ENCODE results near the gene ALDH3B2.

DNA sequence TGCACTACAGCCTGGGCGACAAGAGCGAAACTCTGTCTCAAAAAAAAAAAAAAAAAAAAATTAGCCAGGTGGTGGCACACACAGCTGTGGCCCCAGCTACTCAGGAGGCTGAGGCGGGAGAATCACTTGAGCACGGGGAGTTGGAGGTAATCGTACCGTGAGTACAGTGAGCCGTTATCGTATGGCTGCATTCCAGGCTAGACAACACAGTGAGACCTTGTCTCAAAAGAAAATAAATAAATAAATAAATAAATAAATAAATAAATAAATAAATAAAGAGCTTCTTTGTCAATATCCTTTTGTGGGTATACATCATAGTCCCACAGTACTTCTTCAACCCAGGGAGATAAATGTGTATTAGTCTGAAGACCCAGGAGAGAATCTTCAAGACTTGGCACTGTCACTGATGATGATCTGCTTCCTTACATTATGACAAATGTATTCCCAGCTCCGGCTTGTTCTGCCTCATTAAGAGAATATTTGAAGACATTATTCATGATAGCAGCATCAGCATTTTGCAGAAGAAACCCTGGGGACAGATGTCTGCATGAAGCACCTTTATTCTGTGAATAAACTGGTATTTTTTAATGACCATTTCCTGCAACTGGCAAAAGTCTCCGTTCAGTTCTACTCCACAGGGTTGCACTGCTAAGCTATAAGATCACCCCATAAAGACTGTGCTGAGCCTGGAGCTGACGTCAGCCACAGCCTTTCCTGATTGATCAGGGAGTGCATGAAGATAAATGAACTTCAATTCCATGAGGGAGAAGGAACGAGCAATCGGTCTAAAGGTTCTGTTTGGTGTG lies 22.2 kb downstream of the ALDH3B2 start:
- TF ChIP-seq, protein P1, sequence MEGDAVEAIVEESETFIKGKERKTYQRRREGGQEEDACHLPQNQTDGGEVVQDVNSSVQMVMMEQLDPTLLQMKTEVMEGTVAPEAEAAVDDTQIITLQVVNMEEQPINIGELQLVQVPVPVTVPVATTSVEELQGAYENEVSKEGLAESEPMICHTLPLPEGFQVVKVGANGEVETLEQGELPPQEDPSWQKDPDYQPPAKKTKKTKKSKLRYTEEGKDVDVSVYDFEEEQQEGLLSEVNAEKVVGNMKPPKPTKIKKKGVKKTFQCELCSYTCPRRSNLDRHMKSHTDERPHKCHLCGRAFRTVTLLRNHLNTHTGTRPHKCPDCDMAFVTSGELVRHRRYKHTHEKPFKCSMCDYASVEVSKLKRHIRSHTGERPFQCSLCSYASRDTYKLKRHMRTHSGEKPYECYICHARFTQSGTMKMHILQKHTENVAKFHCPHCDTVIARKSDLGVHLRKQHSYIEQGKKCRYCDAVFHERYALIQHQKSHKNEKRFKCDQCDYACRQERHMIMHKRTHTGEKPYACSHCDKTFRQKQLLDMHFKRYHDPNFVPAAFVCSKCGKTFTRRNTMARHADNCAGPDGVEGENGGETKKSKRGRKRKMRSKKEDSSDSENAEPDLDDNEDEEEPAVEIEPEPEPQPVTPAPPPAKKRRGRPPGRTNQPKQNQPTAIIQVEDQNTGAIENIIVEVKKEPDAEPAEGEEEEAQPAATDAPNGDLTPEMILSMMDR (IDR thresholded peaks at IDR 0.05 in 4 of 5, conservative IDR thresholded peaks at IDR 0.05 in 1 of 5): no peak
- TF ChIP-seq POLR2A (IDR thresholded peaks at IDR 0.05): no peak

Measured in gastrocnemius medialis (tissue), 4 donors.